Measurements from ENCODE around the gene CDC42SE2. TPM values are rescaled to one million over a fixed set of nuclear protein-coding genes. Genes with fewer than 3 reads are reported as not detected.

Gene CDC42SE2
- total RNA-seq, 1 experiment from 2014 or later = 61.6 TPM

Other genes starting within 250 kb of the CDC42SE2 start
- 195 TPM in 2 replicates for gene HINT1, start 98.8 kb upstream of the CDC42SE2 start, total RNA-seq (2014; rRNA removed; shearing (Covaris generic); ENCODE audit: low replicate concordance)
- 0.98 and 4.5 TPM in 2 replicates for gene LYRM7, start 93.1 kb upstream of the CDC42SE2 start, total RNA-seq (2014; rRNA removed; shearing (Covaris generic); ENCODE audit: low replicate concordance)